SJCRH30 (cell line): ENCODE measurements around the gene SDR42E2. TPM values are rescaled to one million over a fixed set of nuclear protein-coding genes. Genes with fewer than 3 reads are reported as not detected.
"Not testable (repeated sequence)": the region's sequence is repeated elsewhere in the genome, so short reads cannot be mapped to it uniquely, and the experiment has no call there.

Experiments
- DNase-seq, 2 experiments: peaks; one replicate each; pipeline ENCODE4 v3.0.0-alpha.2; 2015 to 2020
- H3K27ac ChIP-seq: fragments of 250-450 bp; sonication (Bioruptor Pico); 2 replicates; pipeline ENCODE4 v1.5.1; 2020; ENCODE audit warnings: mild to moderate bottlenecking, moderate library complexity
- H3K27me3 ChIP-seq: fragments of 250-450 bp; sonication (Bioruptor Pico); 2 replicates; pipeline ENCODE4 v1.5.1; 2020; ENCODE audit warnings: mild to moderate bottlenecking, moderate library complexity
- H3K36me3 ChIP-seq: fragments of 250-450 bp; sonication (Bioruptor Pico); 2 replicates; pipeline ENCODE4 v1.5.1; 2020; ENCODE audit warnings: mild to moderate bottlenecking, moderate library complexity
- H3K4me1 ChIP-seq: fragments of 250-450 bp; sonication (Bioruptor Pico); 2 replicates; pipeline ENCODE4 v1.5.1; 2020; ENCODE audit warnings: mild to moderate bottlenecking, moderate library complexity
- H3K4me3 ChIP-seq: fragments of 250-450 bp; sonication (Bioruptor Pico); 2 replicates; pipeline ENCODE4 v1.5.1; 2020; ENCODE audit warnings: mild to moderate bottlenecking, moderate library complexity
- H3K9me3 ChIP-seq: fragments of 250-450 bp; sonication (Bioruptor Pico); replicated peaks from 2 replicates; pipeline ENCODE4 v1.5.1; 2020; ENCODE audit warnings: mild to moderate bottlenecking, moderate library complexity
- total RNA-seq: library from RNA; depleted of rRNA; stranded (reverse); fragments of >200 nt; shearing (Covaris generic); gene quantifications from 2 replicates; pipeline ENCODE4 v1.2.3, GENCODE V29; 2014

The SDR42E2 gene
- total RNA-seq, 1 experiment from 2014 or later: not detected

- Histone ChIP-seq H3K4me3 (peak overlapping the region; percentile 66), H3K4me1 (no peaks in the 10 kb centered on the region; the same call in 1 of the 2 replicates), H3K36me3 (no peaks in the 10 kb centered on the region), H3K9me3 (no peaks in the 10 kb centered on the region), H3K27ac (peak overlapping the region; percentile 58; the same call in 1 of the 2 replicates), H3K27me3 (no peaks in the 10 kb centered on the region)
- DNase-seq: peak; percentile 80 to 85
Observed at GRCh38 chr16:22192261-22193062, 30.2 kb downstream of the SDR42E2 start.

- Histone ChIP-seq H3K9me3 (no peaks in the 10 kb centered on the region), H3K4me1 (no peaks in the 10 kb centered on the region; the same call in 1 of the 2 replicates), H3K27ac (no peak overlapping the region), H3K36me3 (no peaks in the 10 kb centered on the region), H3K27me3 (no peaks in the 10 kb centered on the region), H3K4me3 (no peak overlapping the region)
- no peak for DNase-seq
Observed at GRCh38 chr16:22193063-22193411, 30.7 kb downstream of the SDR42E2 start.

GRCh38 chr16:22194707-22195444 is 32.6 kb downstream of the SDR42E2 start:
- DNase-seq: no peak
- Histone ChIP-seq H3K27ac (no peak overlapping the region), H3K36me3 (no peaks in the 10 kb centered on the region), H3K4me1 (no peaks in the 10 kb centered on the region), H3K27me3 (no peaks in the 10 kb centered on the region), H3K9me3 (no peaks in the 10 kb centered on the region), H3K4me3 (no peak overlapping the region)

- Histone ChIP-seq H3K27ac (no peak overlapping the region), H3K4me1 (no peaks in the 10 kb centered on the region), H3K36me3 (no peaks in the 10 kb centered on the region), H3K4me3 (no peak overlapping the region), H3K27me3 (no peaks in the 10 kb centered on the region), H3K9me3 (no peaks in the 10 kb centered on the region)
- no peak for DNase-seq
Observed at GRCh38 chr16:22195445-22195694, 33.1 kb downstream of the SDR42E2 start.

- Histone ChIP-seq H3K9me3 (no peaks in the 10 kb centered on the region), H3K27ac (no peak overlapping the region), H3K36me3 (no peaks in the 10 kb centered on the region), H3K4me1 (no peaks in the 10 kb centered on the region), H3K4me3 (peak overlapping the region; percentile 62), H3K27me3 (no peaks in the 10 kb centered on the region)
- peak; percentile 82 to 95 for DNase-seq
Observed at GRCh38 chr16:22195695-22196558, 33.6 kb downstream of the SDR42E2 start.

GRCh38 chr16:22196559-22197168 is 34.4 kb downstream of the SDR42E2 start:
- H3K4me1 ChIP-seq, H3K9me3 ChIP-seq, H3K36me3 ChIP-seq, DNase-seq, H3K4me3 ChIP-seq, H3K27ac ChIP-seq, H3K27me3 ChIP-seq: not testable (repeated sequence)

- Histone ChIP-seq H3K36me3 (no peaks in the 10 kb centered on the region), H3K9me3 (no peaks in the 10 kb centered on the region), H3K27ac (no peak overlapping the region), H3K4me3 (no peak overlapping the region), H3K27me3 (no peaks in the 10 kb centered on the region), H3K4me1 (no peaks in the 10 kb centered on the region)
- DNase-seq: no peak
Observed at GRCh38 chr16:22198547-22199293, 36.4 kb downstream of the SDR42E2 start.

GRCh38 chr16:22202261-22202637 is 39.9 kb downstream of the SDR42E2 start:
- H3K9me3 ChIP-seq: no peaks in the 10 kb centered on the region
- H3K4me1 ChIP-seq: peaks cover 5% of the 10 kb centered on the region; the same call in 1 of the 2 replicates
- no peak for DNase-seq
- H3K36me3 ChIP-seq: no peaks in the 10 kb centered on the region
- H3K27me3 ChIP-seq: no peaks in the 10 kb centered on the region
- H3K27ac ChIP-seq: no peak overlapping the region
- no peak overlapping the region for H3K4me3 ChIP-seq

GRCh38 chr16:22203091-22203490 is 40.8 kb downstream of the SDR42E2 start:
- Histone ChIP-seq H3K4me3 (no peak overlapping the region), H3K4me1 (peaks cover 9% of the 10 kb centered on the region), H3K9me3 (no peaks in the 10 kb centered on the region), H3K27ac (no peak overlapping the region), H3K36me3 (no peaks in the 10 kb centered on the region), H3K27me3 (no peaks in the 10 kb centered on the region)
- DNase-seq: no peak

GRCh38 chr16:22204091-22204655 is 41.9 kb downstream of the SDR42E2 start:
- Histone ChIP-seq H3K27ac (no peak overlapping the region), H3K36me3 (no peaks in the 10 kb centered on the region), H3K4me1 (peaks cover 9% of the 10 kb centered on the region), H3K9me3 (no peaks in the 10 kb centered on the region), H3K4me3 (no peak overlapping the region), H3K27me3 (no peaks in the 10 kb centered on the region)
- DNase-seq: no peak

- Histone ChIP-seq H3K27ac (peak overlapping the region; percentile 30; the same call in 1 of the 2 replicates), H3K27me3 (no peaks in the 10 kb centered on the region), H3K36me3 (peaks cover 7% of the 10 kb centered on the region; the same call in 1 of the 2 replicates), H3K9me3 (no peaks in the 10 kb centered on the region), H3K4me1 (peaks cover 9% of the 10 kb centered on the region), H3K4me3 (peak overlapping the region; percentile 93)
- no peak for DNase-seq
Observed at GRCh38 chr16:22205577-22206012, 43.3 kb downstream of the SDR42E2 start.

GRCh38 chr16:22206013-22206841 is 43.9 kb downstream of the SDR42E2 start, which contains the start of gene EEF2K:
EEF2K (plus strand) TSS chr16:22206278; CDS start chr16:22225730, 19,452 bp downstream.
- peak within 1 kb of the TSS; percentile 93 for H3K4me3 ChIP-seq
- no peaks in the 10 kb centered on the region for H3K27me3 ChIP-seq
- H3K9me3 ChIP-seq: no peaks in the 10 kb centered on the region
- DNase-seq: peak; percentile 95 to 96
- H3K4me1 ChIP-seq: peaks cover 9% of the 10 kb centered on the region
- H3K27ac ChIP-seq: peak within 1 kb of the TSS; percentile 79
- H3K36me3 ChIP-seq: peaks cover 8% of the 10 kb centered on the region; the same call in 1 of the 2 replicates
